HG03066 (cell line): ENCODE data around the gene AFG1L.
A peak's percentile ranks its signal among the peaks of the same experiment; 100 is the strongest.
"Not testable (repeated sequence)": the region's sequence is repeated elsewhere in the genome, so short reads cannot be mapped to it uniquely, and the experiment has no call there.

Source experiments
- ATAC-seq: cut with Tn5 transposase; IDR thresholded peaks from one replicate; pipeline ENCODE4 v1.9.1; 2021; ENCODE audit warnings: low read depth; ENCODE audit not compliant: unreplicated experiment

AFG1L gene

GRCh38 chr6:108294727-108295625 lies at the start of gene AFG1L:
Gene AFG1L, plus strand, starts transcription at chr6:108295054. Its CDS starts 26 bp downstream, at chr6:108295080.
- ATAC-seq, result peak; percentile 85

DNA sequence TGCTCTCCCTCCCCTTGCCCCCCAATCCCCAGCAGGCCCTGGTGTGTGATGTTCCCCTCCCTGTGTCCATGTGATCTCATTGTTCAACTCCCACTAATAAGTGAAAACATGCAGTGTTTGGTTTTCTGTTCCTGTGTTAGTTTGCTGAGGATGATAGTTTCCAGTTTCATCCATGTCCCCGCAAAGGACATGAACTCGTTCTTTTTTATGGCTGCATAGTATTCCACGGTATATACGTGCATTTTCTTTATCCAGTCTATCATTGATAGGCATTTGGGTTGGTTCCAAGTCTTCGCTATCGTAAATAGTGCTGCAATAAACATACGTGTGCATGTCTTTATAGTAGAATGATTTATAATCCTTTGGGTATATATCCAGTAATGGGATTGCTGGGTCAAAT lies 49.8 kb upstream of the AFG1L start:
- ATAC-seq, result not testable (repeated sequence)

GRCh38 chr6:108247965-108248536 lies 46.8 kb upstream of the AFG1L start:
- ATAC-seq, result no peak

GRCh38 chr6:108250240-108250866 lies 44.5 kb upstream of the AFG1L start:
- no peak for ATAC-seq

- ATAC-seq, result no peak
These were observed 43.6 kb upstream of the AFG1L start for GRCh38 chr6:108251252-108251651.

GRCh38 chr6:108252055-108252454 lies 42.8 kb upstream of the AFG1L start:
- ATAC-seq, result no peak

GRCh38 chr6:108253241-108253640 lies 41.6 kb upstream of the AFG1L start:
- no peak for ATAC-seq

DNA sequence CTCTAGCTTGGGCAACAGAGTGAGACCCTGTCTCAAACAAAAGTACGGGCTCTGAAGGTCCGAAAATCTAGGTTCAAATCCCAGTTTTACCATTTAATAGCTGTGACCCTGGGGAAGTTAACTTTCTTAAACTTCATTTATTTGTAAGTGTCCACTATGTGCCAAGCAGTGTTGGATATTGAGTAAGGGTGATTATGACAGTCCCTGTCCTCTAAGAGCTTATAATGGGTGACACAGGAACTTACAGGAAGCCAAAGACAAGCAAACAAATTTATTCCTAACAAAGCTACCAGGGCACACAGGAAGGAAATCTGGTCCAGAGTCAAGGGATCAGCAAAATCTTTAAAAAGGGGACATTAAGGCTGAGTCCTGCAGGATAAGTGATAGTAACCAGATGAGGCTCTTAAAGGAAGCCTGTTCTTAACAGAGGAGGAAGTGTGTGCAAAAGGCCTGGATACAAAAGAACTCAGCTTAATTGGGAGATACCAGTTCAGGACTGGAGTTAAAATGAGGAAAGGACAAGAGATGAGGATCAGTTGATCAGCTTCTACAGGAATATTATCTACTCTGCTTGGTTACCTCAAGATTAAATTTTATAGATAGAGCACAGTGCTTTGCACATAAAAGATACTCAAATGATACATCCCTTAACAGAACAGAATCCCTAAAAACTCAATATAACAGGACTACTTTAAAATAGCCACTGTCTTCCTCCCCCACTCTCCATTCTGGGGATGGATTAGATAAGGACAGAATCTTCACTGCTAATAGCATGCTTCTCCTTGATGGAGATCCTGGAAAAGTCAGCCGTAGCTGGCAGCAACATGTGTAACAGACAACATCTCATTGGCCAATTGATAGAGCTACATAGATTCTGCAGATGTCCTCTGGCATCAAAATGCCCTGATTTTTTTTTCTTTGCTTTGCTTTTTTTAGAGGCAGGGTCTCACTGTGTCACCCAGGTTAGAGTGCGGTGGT lies 40.1 kb upstream of the AFG1L start:
- no peak for ATAC-seq

DNA sequence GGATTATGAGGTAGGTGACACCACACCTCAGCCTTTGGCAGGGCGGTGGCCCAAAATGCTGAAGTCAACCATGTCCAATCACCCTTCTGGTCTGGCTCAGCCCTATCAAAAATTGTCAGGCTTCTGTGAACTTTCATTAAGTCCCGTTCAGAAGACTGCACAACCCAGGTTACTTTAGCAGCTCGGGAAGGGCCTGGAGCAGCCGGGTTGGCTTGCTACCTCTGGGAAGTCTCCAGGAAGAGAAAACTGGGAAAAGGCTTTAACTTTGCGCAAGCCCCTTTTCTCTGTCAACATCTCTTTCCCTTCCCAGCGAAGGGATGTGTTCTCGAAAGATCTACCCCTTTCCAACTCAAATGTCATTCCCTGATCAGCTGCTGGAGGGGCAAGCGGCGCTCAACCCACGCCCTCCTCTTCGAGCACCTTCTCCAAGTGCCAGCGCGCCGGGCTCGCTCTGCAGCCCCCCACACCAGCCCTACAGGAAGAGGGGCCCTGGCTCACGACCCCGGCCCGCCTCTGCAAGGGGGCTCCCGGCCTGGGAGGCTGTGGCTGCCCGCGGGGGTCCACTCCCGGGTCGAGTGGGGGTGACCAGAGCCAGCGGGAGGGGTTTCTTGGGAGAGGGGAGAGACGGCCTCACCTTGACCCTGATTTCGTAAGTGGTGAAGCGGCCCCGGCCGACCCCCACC lies 34.6 kb upstream of the AFG1L start:
- ATAC-seq, result peak; percentile 16

DNA sequence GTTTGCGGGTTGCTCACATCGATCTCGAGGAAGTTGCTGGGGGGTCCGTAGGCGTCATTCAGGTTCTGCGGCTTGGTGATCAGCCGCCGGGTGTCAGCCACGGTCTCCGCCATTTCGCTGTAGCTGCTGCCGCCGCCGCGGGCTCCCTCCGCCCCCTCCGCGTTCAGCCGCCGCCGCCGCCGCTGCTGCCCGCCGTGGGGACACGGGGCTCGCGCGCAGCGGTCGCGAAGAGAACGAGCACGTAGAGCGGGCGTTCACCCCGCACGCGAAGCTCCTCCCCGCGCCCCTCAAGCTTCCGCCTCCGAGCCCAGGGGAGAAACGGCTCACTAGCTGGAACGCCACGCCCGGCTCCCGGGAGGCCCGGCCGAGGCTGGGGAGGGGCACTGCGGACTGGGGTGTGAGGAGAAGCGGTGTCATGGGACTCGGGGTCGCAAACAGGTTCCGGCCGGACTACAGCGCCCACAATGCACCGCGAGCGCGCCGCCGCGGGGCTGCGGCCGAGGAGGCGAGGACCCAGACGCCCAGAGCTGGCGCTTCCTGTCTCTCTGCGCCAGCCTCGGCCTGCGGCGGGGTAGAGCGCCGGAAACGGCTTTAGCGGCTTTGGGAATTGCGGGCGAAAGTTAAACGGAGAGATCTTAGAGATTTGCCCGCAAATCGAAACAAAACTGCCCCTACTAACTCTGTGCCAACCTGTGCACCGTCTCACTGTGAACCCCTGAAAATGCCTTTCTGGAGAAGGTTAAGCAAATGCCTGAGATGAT lies 33.9 kb upstream of the AFG1L start, which contains the start of gene SNX3:
Gene SNX3 (minus strand): TSS at position 232 of the 761 bp plus-strand sequence. CDS start 119 bp downstream, at position 113.
- ATAC-seq, result peak; percentile 82

DNA sequence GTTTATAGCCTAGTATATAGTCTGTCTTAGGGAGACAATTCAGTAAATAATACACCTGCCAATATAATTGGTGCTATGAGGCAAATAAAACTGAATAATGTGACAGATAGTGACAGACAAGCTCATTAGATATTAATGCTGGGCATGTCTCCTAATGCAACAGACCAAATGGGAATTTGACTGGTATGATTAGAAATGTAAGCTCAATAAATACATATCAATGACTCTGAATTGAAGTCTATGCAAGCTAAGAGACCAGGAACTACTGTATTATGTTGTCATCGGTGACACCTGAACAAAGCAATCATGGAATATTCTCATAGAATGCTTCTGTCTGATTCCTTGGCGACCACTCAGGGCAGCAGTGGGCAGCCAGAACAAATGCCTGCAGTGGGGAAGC lies 31.5 kb upstream of the AFG1L start:
- no peak for ATAC-seq

GRCh38 chr6:108268845-108269244 lies 26.0 kb upstream of the AFG1L start:
- no peak for ATAC-seq

DNA sequence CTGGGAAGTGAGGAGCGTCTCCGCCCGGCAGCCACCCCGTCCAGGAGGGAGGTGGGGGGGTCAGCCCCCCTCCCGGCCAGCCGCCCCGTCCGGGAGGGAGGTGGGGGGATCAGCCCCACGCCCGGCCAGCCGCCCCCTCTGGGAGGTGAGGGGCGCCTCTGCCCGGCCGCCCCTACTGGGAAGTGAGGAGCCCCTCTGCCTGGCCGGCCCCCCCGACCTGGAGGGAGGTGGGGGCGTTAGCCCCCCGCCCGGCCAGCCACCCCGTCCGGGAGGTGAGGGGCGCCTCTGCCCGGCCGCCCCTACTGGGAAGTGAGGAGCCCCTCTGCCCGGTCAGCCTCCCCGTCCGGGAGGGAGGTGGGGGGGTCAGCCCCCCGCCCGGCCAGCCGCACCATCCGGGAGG lies 24.9 kb upstream of the AFG1L start:
- not testable (repeated sequence) for ATAC-seq

- ATAC-seq, result no peak
These were observed 20.3 kb upstream of the AFG1L start for GRCh38 chr6:108274546-108274945.

GRCh38 chr6:108275976-108276375 lies 18.9 kb upstream of the AFG1L start:
- no peak for ATAC-seq

- no peak for ATAC-seq
These were observed 17.6 kb upstream of the AFG1L start for GRCh38 chr6:108277295-108277694.

GRCh38 chr6:108277831-108278230 lies 17.0 kb upstream of the AFG1L start:
- ATAC-seq, result no peak

GRCh38 chr6:108285381-108285780 lies 9.5 kb upstream of the AFG1L start:
- no peak for ATAC-seq

DNA sequence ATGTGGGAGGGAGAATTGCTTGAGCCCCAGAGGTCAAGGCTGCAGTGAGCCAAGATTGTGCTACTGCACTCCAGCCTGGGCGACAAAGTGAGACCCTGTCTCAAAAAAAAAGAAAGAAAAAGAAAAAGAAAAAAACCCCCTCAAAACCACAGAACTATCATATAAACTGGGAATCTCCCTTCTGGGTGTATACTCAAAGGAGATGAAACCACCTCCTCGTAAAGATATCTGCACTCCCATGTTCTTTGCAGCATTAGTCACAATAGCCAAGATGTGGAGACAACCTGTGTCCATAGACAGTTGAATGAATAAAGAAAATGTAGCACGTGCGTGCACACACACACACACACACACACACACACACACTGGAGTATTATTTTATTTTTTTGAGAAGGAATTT lies 8.5 kb upstream of the AFG1L start:
- no peak for ATAC-seq
